Ammon's horn (tissue), 1 donor: ENCODE data around the gene CDC6.

Source experiments
- DNase-seq: peaks from one replicate; pipeline ENCODE4 v3.0.0-alpha.2; 2016; ENCODE audit warnings: low spot score

Gene CDC6

GRCh38 chr17:40340880-40341807 lies 53.5 kb downstream of the CDC6 start:
- DNase-seq: peak; percentile 71

GRCh38 chr17:40341808-40342503 lies 54.3 kb downstream of the CDC6 start:
- peak; percentile 68 for DNase-seq

GRCh38 chr17:40342504-40343218 lies 55.0 kb downstream of the CDC6 start:
- DNase-seq: no peak

- DNase-seq: no peak
These were observed 55.8 kb downstream of the CDC6 start for GRCh38 chr17:40343219-40344119.

- no peak for DNase-seq
These were observed 56.9 kb downstream of the CDC6 start for GRCh38 chr17:40344421-40345160.

DNA sequence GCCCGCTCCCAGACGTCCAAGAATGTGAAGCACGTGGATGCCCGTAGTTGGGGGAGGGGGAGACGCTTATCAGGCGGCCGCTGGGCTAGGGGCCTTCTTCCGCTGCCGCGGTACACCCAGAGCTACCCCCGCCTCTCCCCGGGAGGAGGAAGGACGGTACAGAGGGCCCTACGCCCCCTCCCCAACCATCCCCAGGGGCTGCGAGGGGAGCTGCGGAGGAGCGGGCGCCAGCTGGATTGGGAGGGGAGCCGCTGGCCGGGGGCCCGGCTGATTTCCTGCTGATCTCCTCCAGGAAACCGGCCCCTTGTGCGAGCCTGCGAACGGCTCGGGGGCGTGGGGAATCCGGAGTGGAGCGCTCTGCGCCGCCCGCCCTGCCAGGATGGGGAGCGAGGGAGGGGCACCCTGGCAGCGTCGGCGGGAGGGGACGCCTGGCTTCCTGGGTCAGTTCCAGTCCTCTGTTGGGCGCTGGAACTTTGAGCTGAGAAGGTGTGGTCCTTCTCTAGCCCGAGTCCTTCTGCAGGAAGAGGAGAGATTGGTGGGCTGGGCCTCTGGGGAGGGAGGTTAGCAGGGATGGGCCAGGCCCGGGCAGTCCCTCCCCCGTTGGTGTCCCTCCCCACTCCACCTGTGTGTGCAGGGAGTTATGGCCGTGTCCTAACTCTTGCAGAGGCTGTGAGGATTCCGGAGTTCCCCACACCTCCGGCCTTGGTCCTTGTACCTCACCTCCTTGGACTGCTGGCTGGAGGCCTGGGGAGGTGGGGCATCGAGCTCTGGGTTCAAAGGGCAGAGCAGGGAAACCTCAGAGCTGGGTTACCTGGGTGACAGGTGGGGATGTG lies 57.7 kb downstream of the CDC6 start:
- no peak for DNase-seq

DNA sequence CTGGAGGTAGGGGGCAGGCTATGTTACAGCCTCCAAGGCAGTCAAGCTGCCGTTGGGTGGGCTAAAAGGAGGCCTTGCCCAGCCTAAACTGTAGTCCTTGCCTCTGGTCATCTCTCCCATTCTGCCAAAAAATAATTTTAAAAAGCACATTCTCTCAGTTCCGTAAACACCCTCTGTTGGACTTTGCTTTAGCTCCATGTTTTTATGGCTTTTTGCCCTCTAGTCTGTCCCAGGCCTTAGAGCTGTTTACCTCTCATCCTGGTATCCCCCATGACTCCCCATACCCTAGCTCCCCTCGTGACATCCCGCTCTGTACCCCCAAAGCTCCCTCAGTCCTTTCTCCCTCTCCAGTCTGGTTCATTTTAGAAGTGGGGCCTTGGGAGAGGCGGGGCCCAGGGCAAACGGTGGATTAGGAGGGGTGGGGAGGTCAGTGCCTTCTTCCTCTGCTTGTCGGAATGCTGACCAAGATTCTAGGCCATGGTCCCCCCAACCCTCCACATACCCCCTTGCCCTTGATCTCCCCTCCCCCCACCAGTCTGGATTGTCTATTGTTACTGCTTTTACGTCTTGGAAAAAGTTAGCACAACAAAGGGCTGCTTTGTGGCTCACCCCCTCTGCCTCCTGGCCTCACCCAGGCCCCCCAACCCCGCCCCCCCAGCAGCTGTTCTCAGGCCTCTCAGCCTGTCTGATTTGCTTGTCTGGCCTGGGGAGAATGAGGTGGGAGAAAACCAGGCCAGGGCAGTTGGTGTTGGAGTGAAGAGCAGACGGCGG lies 58.5 kb downstream of the CDC6 start:
- DNase-seq: no peak

DNA sequence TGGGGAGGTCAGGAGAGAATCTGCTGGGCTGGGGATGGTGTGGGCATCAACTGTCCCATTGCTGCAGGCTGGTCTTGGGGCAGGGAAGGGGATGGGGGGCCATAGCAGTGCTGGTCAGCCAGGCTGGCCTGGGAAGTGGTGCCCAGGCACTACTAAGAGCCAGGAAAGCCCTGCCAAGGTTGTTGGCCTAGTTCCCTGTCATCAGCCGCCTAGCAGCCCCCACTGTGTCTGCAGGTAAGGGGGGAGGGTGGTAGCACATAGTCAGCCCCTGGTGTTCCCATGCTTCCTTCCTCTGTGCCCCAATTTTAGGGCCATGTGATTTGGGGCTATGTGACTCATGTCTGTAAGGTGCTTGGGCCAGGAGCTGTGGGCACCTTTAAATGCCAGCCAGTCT lies 59.1 kb downstream of the CDC6 start:
- no peak for DNase-seq

DNA sequence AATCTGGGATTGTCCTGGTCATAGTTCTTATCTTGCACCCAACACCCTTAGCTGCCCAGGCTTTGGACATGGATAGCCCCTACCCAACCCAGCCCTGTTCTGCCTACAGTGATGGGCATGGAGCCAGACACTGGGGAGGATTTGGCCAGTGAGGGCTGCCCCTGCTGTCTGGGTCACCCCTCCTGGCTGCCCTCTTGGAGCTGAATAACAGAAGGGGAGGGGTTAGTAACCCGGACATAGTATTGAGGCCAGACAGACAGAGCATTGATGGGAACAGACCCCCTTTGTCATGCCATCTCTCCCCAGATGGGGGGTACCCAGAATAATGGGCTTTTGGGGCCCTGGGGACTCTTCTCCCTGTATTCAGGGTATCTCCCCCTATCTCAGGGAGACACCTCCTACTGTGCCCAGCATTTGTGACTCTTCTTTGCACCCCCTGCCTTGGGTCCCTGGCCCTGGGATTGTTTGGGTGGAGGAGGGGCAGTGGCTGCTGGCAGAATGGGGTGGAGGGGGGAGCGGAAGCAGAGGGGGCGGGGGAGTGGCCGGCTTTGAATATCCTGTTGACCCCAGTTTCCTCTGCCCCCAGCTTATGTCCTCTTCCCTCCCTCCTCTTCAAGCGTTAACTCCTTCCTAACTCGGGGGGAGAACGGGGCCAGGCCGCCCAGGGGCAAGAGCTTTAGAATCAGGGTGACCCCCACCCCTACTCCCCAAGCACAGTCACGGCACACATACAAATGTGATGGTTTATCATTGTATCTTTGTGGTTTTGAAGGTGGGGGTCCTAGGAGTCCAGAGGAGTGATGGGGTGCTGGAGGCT lies 59.8 kb downstream of the CDC6 start:
- peak; percentile 84 for DNase-seq

DNA sequence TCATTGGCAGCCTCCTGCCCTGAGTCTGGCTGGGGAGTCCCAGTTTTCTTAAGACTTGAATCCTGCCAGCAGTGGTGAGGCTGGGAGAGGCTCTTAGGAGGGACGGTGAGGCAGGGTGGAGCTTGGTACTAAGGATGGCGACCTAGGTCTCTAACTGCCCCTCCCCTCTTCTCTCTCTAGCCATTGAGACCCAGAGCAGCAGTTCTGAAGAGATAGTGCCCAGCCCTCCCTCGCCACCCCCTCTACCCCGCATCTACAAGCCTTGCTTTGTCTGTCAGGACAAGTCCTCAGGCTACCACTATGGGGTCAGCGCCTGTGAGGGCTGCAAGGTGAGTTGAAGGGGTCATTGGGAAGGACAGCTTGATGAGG lies 60.4 kb downstream of the CDC6 start:
- no peak for DNase-seq

- DNase-seq: peak; percentile 89
These were observed 61.1 kb downstream of the CDC6 start for GRCh38 chr17:40348562-40349476.

- DNase-seq: no peak
These were observed 61.8 kb downstream of the CDC6 start for GRCh38 chr17:40349477-40349894.

- no peak for DNase-seq
These were observed 62.4 kb downstream of the CDC6 start for GRCh38 chr17:40349895-40350688.

GRCh38 chr17:40350689-40351358 lies 63.1 kb downstream of the CDC6 start:
- DNase-seq: no peak

DNA sequence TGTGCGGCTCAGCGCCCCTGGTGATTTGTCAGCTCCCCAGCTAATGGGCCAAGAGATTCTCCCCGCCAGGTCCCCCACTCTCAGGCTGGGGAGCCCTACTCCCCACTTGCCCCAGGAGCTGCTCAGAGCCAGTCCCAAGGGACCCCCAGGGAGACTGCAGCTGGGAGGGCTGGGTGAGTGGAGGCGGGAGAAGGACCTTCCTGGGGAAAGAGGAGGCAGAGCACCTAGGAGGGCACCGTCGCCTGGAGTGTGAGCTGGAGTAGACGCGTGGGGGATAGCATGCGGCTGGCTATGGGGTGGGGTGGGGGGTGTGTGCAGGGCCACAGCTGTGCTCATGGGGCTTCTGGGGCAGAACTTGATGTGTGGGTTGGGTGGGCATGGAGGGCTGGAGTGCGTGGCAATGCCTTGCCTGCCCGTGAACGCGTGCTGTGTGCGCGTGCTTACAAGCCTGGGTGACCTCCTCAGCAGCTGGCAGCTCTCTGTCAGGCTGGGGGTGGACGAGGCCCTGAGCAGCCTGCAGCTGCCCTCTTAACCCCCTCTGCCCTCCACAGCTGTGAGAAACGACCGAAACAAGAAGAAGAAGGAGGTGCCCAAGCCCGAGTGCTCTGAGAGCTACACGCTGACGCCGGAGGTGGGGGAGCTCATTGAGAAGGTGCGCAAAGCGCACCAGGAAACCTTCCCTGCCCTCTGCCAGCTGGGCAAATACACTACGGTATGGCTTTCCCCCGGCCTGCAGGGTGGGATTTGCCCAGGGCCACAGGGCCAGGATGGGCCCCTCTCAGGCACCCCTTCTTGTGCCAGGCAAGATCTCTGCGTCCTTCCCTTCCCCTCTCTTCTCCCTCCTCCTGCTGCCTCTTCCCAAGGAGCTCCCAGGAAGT lies 63.9 kb downstream of the CDC6 start:
- no peak for DNase-seq
